Measurements from ENCODE around the gene ZBTB5.

Gene ZBTB5

GRCh38 chr9:37504605-37505004 lies 39.4 kb upstream of the ZBTB5 start:
- Histone ChIP-seq H2AFZ (ENCODE audit: low read length) (no peak overlapping the region), H3K9me3 (ENCODE audit: insufficient read depth, low read depth, low read length) (no peaks in the 10 kb centered on the region), H3F3A (ENCODE audit: low read depth) (no peaks in the 10 kb centered on the region), H3K4me1 (ENCODE audit: insufficient read depth, low read length, poor library complexity, severe bottlenecking) (peaks cover 6% of the 10 kb centered on the region), H4K20me1 (ENCODE audit: insufficient read depth, low read length, poor library complexity, severe bottlenecking) (no peaks in the 10 kb centered on the region), H3K79me2 (ENCODE audit: insufficient read depth, low read length) (no peaks in the 10 kb centered on the region), H3K9ac (ENCODE audit: low read depth, low read length, poor library complexity, severe bottlenecking) (no peak overlapping the region), H3K4me2 (ENCODE audit: low read depth, low read length, poor library complexity, severe bottlenecking) (no peak overlapping the region), H3K4me3 (ENCODE audit: low read length, poor library complexity, severe bottlenecking) (no peak overlapping the region), H3K27me3 (ENCODE audit: insufficient read depth, low read length, poor library complexity, severe bottlenecking) (no peaks in the 10 kb centered on the region), H3K36me3 (ENCODE audit: insufficient read depth, low read length) (peaks cover 50% of the 10 kb centered on the region; the same call in 1 of the 2 replicates), H3K9me2 (replicated peaks; ENCODE audit: low read depth, low read length) (no peaks in the 10 kb centered on the region)
- no peak for TF ChIP-seq CTCF (conservative IDR thresholded peaks at IDR 0.05; ENCODE audit: low read length)
- TF ChIP-seq EZH2phosphoT487 (IDR thresholded peaks at IDR 0.05; ENCODE audit: borderline replicate concordance): no peak

GRCh38 chr9:37503736-37504135 lies 38.5 kb upstream of the ZBTB5 start:
- H3K4me3 ChIP-seq (ENCODE audit: low read length, poor library complexity, severe bottlenecking): no peak overlapping the region
- no peak for TF ChIP-seq EZH2phosphoT487 (IDR thresholded peaks at IDR 0.05; ENCODE audit: borderline replicate concordance)
- no peak for TF ChIP-seq CTCF (conservative IDR thresholded peaks at IDR 0.05; ENCODE audit: low read length)
- H3K9ac ChIP-seq (ENCODE audit: low read depth, low read length, poor library complexity, severe bottlenecking): no peak overlapping the region
- H3K4me2 ChIP-seq (ENCODE audit: low read depth, low read length, poor library complexity, severe bottlenecking): peak overlapping the region; percentile 19
- H3K9me3 ChIP-seq (ENCODE audit: insufficient read depth, low read depth, low read length): no peaks in the 10 kb centered on the region
- H3K36me3 ChIP-seq (ENCODE audit: insufficient read depth, low read length): peaks cover 56% of the 10 kb centered on the region; the same call in 1 of the 2 replicates
- no peak overlapping the region for H2AFZ ChIP-seq (ENCODE audit: low read length)
- peaks cover 6% of the 10 kb centered on the region for H3K4me1 ChIP-seq (ENCODE audit: insufficient read depth, low read length, poor library complexity, severe bottlenecking)
- H3K79me2 ChIP-seq (ENCODE audit: insufficient read depth, low read length): no peaks in the 10 kb centered on the region; the same call in 1 of the 2 replicates
- H3F3A ChIP-seq (ENCODE audit: low read depth): no peaks in the 10 kb centered on the region
- no peaks in the 10 kb centered on the region for H3K9me2 ChIP-seq (replicated peaks; ENCODE audit: low read depth, low read length)
- no peaks in the 10 kb centered on the region for H3K27me3 ChIP-seq (ENCODE audit: insufficient read depth, low read length, poor library complexity, severe bottlenecking)
- no peaks in the 10 kb centered on the region for H4K20me1 ChIP-seq (ENCODE audit: insufficient read depth, low read length, poor library complexity, severe bottlenecking)

- H3K4me1 ChIP-seq (ENCODE audit: insufficient read depth, low read length, poor library complexity, severe bottlenecking): peaks cover 6% of the 10 kb centered on the region
- H3K27me3 ChIP-seq (ENCODE audit: insufficient read depth, low read length, poor library complexity, severe bottlenecking): no peaks in the 10 kb centered on the region
- peaks cover 72% of the 10 kb centered on the region; the same call in 1 of the 2 replicates for H3K36me3 ChIP-seq (ENCODE audit: insufficient read depth, low read length)
- no peaks in the 10 kb centered on the region for H3K9me2 ChIP-seq (replicated peaks; ENCODE audit: low read depth, low read length)
- no peak overlapping the region for H2AFZ ChIP-seq (ENCODE audit: low read length)
- no peaks in the 10 kb centered on the region for H3K9me3 ChIP-seq (ENCODE audit: insufficient read depth, low read depth, low read length)
- H3K4me3 ChIP-seq (ENCODE audit: low read length, poor library complexity, severe bottlenecking): no peak overlapping the region
- no peaks in the 10 kb centered on the region; the same call in 1 of the 2 replicates for H3K79me2 ChIP-seq (ENCODE audit: insufficient read depth, low read length)
- TF ChIP-seq CTCF (conservative IDR thresholded peaks at IDR 0.05; ENCODE audit: low read length) (no peak), EZH2phosphoT487 (IDR thresholded peaks at IDR 0.05; ENCODE audit: borderline replicate concordance) (no peak)
- no peak overlapping the region for H3K4me2 ChIP-seq (ENCODE audit: low read depth, low read length, poor library complexity, severe bottlenecking)
- H3F3A ChIP-seq (ENCODE audit: low read depth): no peaks in the 10 kb centered on the region
- H3K9ac ChIP-seq (ENCODE audit: low read depth, low read length, poor library complexity, severe bottlenecking): no peak overlapping the region
- no peaks in the 10 kb centered on the region for H4K20me1 ChIP-seq (ENCODE audit: insufficient read depth, low read length, poor library complexity, severe bottlenecking)
Observed at GRCh38 chr9:37501957-37502596, 36.8 kb upstream of the ZBTB5 start.
